ENCODE results near the gene SUPT6H.
"Not testable (repeated sequence)": the region's sequence is repeated elsewhere in the genome, so short reads cannot be mapped to it uniquely, and the experiment has no call there.

Gene SUPT6H

GRCh38 chr17:28735242-28735722 is 73.3 kb downstream of the SUPT6H start:
- in situ Hi-C loops (cut with MboI; ENCODE audit: low pct_unique_long_range_greater_than_20kb, low sequenced_read_pairs, unreplicated experiment): no loop called here
- DNase-seq (ENCODE audit: low spot score): no peak
- TF ChIP-seq, protein P1, sequence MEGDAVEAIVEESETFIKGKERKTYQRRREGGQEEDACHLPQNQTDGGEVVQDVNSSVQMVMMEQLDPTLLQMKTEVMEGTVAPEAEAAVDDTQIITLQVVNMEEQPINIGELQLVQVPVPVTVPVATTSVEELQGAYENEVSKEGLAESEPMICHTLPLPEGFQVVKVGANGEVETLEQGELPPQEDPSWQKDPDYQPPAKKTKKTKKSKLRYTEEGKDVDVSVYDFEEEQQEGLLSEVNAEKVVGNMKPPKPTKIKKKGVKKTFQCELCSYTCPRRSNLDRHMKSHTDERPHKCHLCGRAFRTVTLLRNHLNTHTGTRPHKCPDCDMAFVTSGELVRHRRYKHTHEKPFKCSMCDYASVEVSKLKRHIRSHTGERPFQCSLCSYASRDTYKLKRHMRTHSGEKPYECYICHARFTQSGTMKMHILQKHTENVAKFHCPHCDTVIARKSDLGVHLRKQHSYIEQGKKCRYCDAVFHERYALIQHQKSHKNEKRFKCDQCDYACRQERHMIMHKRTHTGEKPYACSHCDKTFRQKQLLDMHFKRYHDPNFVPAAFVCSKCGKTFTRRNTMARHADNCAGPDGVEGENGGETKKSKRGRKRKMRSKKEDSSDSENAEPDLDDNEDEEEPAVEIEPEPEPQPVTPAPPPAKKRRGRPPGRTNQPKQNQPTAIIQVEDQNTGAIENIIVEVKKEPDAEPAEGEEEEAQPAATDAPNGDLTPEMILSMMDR (IDR thresholded peaks at IDR 0.05; ENCODE audit: extremely low read depth, insufficient read depth, missing control alignments): no peak

DNA sequence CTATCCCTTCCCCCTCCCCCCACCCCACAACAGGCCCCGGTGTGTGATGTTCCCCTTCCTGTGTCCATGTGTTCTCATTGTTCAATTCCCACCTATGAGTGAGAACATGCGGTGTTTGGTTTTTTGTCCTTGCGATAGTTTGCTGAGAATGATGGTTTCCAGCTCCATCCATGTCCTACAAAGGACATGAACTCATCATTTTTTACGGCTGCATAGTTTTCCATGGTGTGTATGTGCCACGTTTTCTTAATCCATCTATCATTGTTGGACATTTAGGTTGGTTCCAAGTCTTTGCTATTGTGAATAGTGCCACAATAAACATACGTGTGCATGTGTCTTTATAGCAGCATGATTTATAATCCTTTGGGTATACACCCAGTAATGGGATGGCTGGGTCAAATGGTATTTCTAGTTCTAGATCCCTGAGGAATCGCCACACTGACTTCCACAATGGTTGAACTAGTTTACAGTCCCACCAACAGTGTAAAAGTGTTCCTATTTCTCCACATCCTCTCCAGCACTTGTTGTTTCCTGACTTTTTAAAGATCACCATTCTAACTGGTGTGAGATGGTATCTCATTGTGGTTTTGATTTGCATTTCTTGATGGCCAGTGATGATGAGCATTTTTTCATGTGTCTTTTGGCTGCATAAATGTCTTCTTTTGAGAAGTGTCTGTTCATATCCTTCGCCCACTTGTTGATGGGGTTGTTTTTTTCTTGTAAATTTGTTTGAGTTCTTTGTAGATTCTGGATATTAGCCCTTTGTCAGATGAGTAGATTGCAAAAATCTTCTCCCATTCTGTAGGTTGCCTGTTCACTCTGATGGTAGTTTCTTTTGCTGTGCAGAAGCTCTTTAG is 74.1 kb downstream of the SUPT6H start:
- DNase-seq (ENCODE audit: low spot score); in situ Hi-C loops (cut with MboI; ENCODE audit: low pct_unique_long_range_greater_than_20kb, low sequenced_read_pairs, unreplicated experiment): not testable (repeated sequence)

- DNase-seq (ENCODE audit: low spot score): no peak
- in situ Hi-C loops (cut with MboI; ENCODE audit: low pct_unique_long_range_greater_than_20kb, low sequenced_read_pairs, unreplicated experiment): no loop called here
- TF ChIP-seq, protein P1 (IDR thresholded peaks at IDR 0.05; ENCODE audit: extremely low read depth, insufficient read depth, missing control alignments): no peak
These were observed 75.3 kb downstream of the SUPT6H start for GRCh38 chr17:28737316-28737715.

GRCh38 chr17:28737770-28738679 is 76.0 kb downstream of the SUPT6H start:
- TF ChIP-seq, protein P1 (IDR thresholded peaks at IDR 0.05; ENCODE audit: extremely low read depth, insufficient read depth, missing control alignments): no peak
- DNase-seq (ENCODE audit: low spot score): peak; percentile 86
- in situ Hi-C loops (cut with MboI; ENCODE audit: low pct_unique_long_range_greater_than_20kb, low sequenced_read_pairs, unreplicated experiment): no loop called here

DNA sequence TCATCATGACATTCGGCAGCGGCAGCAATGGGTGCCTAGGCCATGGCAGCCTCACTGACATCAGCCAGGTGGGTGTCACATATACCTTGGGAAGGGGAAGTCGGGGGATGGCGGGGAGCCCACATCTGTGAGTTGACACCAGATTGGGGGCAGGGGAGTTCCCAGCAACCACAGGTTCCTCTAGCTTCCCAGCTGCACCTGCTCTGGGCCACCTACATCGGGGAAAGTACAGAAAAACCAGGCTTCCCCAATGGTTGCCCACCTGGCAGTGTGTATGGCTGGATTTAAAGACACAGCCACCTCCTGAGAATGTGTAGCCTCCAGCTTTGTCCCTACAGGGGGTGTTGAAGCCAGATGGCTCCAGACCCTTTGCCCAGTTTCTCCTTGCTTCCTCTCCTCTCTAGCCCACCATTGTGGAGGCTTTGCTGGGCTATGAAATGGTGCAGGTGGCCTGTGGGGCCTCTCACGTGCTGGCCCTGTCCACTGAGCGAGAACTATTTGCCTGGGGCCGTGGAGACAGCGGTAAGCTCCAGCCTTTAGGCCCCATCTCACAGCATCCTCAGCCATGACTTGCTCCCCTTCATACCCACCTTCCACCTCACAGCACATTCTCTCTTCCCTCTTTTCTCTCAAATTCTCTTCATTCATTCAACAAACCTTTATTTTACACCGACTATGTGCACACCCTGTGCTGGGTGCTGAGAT is 76.8 kb downstream of the SUPT6H start:
- TF ChIP-seq, protein P1 (IDR thresholded peaks at IDR 0.05; ENCODE audit: extremely low read depth, insufficient read depth, missing control alignments): no peak
- peak; percentile 62 for DNase-seq (ENCODE audit: low spot score)
- in situ Hi-C loops (cut with MboI; ENCODE audit: low pct_unique_long_range_greater_than_20kb, low sequenced_read_pairs, unreplicated experiment): no loop called here

DNA sequence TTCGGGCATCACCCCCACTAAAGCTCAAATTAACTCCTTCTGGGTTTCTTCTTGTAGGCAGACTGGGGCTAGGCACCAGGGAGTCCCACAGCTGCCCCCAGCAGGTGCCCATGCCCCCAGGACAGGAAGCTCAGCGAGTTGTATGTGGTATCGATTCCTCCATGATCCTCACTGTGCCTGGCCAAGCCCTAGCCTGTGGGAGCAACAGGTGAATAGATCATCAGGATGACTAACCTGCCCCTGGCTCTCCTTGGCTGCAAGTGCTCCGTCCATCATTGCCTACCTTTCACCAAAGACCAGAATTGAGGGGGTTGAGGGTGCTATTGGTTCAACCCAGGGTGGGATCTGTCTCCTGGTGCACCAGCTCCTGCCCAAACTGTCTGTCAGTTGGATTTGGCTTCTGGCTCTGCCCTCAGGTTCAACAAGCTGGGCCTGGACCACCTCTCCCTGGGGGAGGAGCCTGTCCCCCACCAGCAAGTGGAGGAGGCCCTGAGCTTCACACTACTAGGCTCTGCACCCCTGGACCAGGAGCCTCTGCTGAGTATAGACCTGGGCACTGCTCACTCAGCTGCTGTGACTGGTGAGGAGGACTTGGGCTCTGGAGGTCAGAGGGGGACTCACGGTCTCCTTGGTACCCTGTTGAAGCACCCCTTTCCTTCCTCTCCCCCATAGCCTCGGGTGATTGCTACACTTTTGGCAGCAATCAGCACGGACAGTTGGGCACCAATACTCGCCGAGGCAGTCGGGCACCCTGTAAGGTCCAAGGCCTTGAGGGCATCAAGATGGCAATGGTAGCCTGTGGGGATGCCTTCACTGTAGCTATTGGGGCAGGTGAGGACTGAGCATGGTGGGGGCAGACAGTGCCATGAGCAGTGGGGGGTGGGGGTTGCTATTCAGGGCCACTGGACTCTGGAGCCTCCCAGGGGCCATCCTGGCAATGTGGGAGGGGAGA is 78.7 kb downstream of the SUPT6H start:
- no peak for DNase-seq (ENCODE audit: low spot score)
- TF ChIP-seq, protein P1 (IDR thresholded peaks at IDR 0.05; ENCODE audit: extremely low read depth, insufficient read depth, missing control alignments): no peak
- in situ Hi-C loops (cut with MboI; ENCODE audit: low pct_unique_long_range_greater_than_20kb, low sequenced_read_pairs, unreplicated experiment): no loop called here

Data from GM13977 (cell line).